ENCODE measurements around the gene MBLAC1.

DNA sequence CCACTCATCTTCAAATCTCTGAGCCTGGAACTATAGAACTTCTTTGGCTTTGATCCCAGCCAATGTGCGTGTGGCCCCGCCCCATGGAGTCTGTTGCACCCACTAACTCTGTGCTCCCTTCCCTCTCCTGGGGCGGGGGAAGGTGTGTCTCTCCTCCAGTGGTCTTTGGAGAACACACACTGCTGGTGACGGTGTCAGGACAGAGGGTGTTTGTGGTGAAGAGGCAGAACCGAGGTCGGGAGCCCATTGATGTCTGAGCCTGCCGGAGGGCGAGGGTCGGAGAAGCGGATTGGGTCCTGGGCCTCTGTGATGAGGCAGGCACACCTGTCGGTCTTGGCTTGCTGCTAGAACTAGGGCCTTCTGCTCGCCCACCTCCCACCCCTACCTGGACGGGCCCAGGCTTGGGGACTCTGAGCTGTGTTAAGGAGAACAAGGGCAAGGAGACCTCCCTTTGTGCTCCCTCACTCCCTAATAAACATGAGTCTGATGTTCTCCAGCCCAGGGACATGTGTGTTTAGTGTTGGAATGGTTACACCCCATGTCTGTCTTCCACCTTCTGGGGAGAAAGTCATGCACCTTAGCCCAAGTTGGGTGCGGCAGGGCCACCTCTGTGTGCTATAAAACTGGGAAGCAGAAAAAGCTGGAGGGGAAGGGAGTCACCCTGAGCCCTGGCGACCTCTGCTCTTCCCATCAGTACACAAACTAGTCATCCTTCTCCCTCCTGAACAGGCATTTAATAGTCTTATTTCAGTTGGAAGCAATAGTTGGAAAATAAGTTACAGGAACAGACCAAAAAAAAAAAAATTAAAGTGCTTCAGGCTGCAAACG is 27.2 kb downstream of the MBLAC1 start:
- TF ChIP-seq, protein P1, sequence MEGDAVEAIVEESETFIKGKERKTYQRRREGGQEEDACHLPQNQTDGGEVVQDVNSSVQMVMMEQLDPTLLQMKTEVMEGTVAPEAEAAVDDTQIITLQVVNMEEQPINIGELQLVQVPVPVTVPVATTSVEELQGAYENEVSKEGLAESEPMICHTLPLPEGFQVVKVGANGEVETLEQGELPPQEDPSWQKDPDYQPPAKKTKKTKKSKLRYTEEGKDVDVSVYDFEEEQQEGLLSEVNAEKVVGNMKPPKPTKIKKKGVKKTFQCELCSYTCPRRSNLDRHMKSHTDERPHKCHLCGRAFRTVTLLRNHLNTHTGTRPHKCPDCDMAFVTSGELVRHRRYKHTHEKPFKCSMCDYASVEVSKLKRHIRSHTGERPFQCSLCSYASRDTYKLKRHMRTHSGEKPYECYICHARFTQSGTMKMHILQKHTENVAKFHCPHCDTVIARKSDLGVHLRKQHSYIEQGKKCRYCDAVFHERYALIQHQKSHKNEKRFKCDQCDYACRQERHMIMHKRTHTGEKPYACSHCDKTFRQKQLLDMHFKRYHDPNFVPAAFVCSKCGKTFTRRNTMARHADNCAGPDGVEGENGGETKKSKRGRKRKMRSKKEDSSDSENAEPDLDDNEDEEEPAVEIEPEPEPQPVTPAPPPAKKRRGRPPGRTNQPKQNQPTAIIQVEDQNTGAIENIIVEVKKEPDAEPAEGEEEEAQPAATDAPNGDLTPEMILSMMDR (IDR thresholded peaks at IDR 0.05), result no peak
- no peak for TF ChIP-seq EZH2 (IDR thresholded peaks at IDR 0.05; ENCODE audit: borderline replicate concordance, insufficient read depth, low read depth, low read length, poor library complexity, severe bottlenecking)

Measured in B cell (primary cell).